Upper lobe of right lung (tissue), 1 donor: ENCODE data around the gene BAHCC1. TPM values are rescaled to one million over a fixed set of nuclear protein-coding genes. Genes with fewer than 3 reads are reported as not detected.
A peak's percentile ranks its signal among the peaks of the same experiment; 100 is the strongest.

Experiments used
- ATAC-seq: fragments of 200-7000 bp; cut with Tn5 transposase; one replicate; pipeline ENCODE4 v1.9.1; 2020; ENCODE audit warnings: mild to moderate bottlenecking, moderate library complexity
- DNase-seq: peaks from one replicate; pipeline ENCODE4 v3.0.0-alpha.2; 2020
- H3K27ac ChIP-seq: fragments of 200-600 bp; one replicate; pipeline ENCODE4 v1.8.0; 2022
- H3K27me3 ChIP-seq: fragments of 200-600 bp; one replicate; pipeline ENCODE4 v1.8.0; 2022; ENCODE audit warnings: mild to moderate bottlenecking
- H3K36me3 ChIP-seq: fragments of 200-600 bp; one replicate; pipeline ENCODE4 v1.8.0; 2022
- H3K4me1 ChIP-seq: fragments of 200-600 bp; one replicate; pipeline ENCODE4 v1.8.0; 2022
- H3K4me3 ChIP-seq: fragments of 200-600 bp; one replicate; pipeline ENCODE4 v1.8.0; 2022; ENCODE audit warnings: mild to moderate bottlenecking
- H3K9me3 ChIP-seq: fragments of 200-600 bp; one replicate; pipeline ENCODE4 v1.8.0; 2022
- intact Hi-C: fragments of 100-400 bp; cut with DNase I; formaldehyde crosslinking; loops from one replicate; pipeline ENCODE4 v1.11.0; 2022
- total RNA-seq: library from RNA; stranded (reverse); fragmentation: NEBNext Ultra II Directional; extraction: Animal tissue kit (Norgen Biotek cat#: 25700); gene quantifications from one replicate; pipeline ENCODE4 v1.2.1, GENCODE V29; 2021
- TF ChIP-seq, protein P1 (sequence below): fragments of 200-600 bp; IDR thresholded peaks from one replicate; pipeline ENCODE4 v1.8.0; 2022; ENCODE audit warnings: antibody characterized with exemption
- donor health status: DM: no; HTN: yes; CAD: no; lungs with severe emphysema.

BAHCC1 gene
- total RNA-seq, 1 donor from 2014 or later = 23.3 TPM

DNA sequence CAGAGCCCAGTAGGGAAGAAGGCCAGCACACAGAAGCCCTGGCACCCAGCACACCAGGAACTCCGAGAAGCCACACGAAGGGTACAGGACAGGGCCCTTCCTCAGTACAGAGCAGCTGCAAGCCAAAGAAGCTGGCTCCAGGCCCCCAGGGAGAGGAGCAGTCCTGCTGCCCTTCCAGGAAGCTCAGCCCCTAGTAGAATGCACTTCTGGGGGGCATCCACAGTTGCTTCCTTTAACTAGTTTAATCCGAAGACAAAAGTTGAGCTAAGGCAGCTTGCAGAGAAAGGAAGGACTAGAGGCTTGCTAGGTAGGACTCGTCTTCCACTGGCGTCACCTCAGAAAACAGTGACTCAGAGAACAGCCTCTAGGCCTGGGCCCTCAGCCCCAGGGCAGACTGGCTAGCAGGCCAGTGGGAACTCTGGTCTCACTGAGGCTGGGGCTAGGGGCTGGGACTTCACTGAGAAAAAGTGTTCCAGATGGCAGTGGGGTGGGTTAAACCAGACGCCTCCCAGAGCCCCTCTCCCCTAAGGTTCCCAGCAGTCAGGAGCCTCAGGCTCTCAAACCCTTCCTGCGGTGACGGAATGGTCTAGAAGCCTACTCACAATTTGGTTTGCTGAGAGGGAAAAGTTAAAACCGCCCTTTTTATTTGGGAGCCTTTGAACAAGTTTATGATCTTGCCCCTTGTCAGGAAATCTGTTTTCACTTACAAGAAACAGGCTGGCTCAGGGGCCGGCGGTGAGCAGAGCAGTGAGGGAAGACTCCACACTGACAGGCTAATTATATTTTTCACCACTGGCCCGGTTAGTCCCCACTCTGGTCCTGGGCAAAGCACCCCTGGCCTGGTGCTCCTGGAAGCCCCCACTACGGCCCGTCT, 75.9 kb downstream of the BAHCC1 start:
- H3K27me3 ChIP-seq = no peaks in the 10 kb centered on the region
- TF ChIP-seq, protein P1, sequence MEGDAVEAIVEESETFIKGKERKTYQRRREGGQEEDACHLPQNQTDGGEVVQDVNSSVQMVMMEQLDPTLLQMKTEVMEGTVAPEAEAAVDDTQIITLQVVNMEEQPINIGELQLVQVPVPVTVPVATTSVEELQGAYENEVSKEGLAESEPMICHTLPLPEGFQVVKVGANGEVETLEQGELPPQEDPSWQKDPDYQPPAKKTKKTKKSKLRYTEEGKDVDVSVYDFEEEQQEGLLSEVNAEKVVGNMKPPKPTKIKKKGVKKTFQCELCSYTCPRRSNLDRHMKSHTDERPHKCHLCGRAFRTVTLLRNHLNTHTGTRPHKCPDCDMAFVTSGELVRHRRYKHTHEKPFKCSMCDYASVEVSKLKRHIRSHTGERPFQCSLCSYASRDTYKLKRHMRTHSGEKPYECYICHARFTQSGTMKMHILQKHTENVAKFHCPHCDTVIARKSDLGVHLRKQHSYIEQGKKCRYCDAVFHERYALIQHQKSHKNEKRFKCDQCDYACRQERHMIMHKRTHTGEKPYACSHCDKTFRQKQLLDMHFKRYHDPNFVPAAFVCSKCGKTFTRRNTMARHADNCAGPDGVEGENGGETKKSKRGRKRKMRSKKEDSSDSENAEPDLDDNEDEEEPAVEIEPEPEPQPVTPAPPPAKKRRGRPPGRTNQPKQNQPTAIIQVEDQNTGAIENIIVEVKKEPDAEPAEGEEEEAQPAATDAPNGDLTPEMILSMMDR = no peak
- ATAC-seq (no peak), DNase-seq (no peak)
- H3K36me3 ChIP-seq = no peaks in the 10 kb centered on the region
- no peaks in the 10 kb centered on the region for H3K4me1 ChIP-seq
- intact Hi-C loops = no loop called here
- no peak overlapping the region for H3K4me3 ChIP-seq
- no peak overlapping the region for H3K27ac ChIP-seq
- H3K9me3 ChIP-seq = no peaks in the 10 kb centered on the region

DNA sequence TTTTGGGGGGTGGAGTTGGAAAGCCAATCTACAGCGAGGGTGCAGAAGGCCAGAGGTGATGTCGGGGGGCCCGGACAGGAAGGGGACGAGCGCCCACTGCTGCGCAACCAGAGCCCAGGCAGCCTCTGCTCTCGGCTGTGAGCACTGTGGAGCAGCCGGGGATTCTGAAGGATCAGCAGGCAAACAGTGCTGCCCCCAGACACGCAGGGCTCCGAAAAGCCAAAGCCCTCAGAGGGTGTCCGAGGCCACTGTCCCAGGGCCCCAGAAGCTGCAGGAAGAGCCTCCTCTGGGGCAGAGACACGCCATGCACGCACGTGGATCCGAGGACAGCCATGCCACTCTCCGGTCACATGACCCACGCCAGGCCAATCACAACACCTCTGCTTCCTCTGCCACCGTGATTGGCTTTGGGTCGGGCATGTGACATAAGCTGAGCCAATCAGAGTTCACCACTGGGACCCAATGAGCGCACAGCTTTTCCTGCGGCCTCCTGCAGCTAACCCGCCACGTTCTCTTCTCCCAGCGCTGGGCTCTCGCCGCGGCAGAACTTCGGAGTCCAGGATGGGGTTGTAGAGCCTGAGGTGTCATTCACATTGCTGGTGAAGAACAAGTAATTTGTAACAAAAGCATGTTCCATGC, 76.7 kb downstream of the BAHCC1 start:
- Histone ChIP-seq H3K27me3 (no peaks in the 10 kb centered on the region), H3K36me3 (no peaks in the 10 kb centered on the region), H3K9me3 (no peaks in the 10 kb centered on the region), H3K27ac (no peak overlapping the region), H3K4me1 (no peaks in the 10 kb centered on the region), H3K4me3 (no peak overlapping the region)
- intact Hi-C loops = no loop called here
- peak; percentile 54 for ATAC-seq
- no peak for DNase-seq
- TF ChIP-seq, protein P1 = peak; percentile 18

DNA sequence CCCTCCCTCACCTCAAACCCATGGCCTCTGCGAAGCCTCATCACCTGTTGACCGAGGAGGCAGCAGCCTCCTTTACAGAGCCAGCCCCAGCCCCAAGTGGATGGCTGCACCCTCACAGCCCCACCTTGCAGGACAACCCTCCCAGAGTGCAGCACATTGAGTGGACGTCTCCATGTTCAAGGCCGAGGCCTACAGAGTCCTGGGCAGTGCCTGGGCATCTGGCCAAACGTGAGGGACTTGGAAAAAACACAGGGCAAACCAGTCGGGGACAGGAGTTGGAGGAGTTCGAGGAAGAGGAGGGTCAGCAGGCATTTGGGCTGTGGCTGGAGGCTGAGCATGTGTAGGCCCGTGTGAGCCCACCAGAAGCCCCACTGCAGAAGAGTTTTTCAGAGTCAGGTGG, 77.8 kb downstream of the BAHCC1 start:
- intact Hi-C loops = no loop called here
- no peak overlapping the region for H3K27ac ChIP-seq
- DNase-seq (no peak), ATAC-seq (no peak)
- TF ChIP-seq, protein P1 = no peak
- H3K4me3 ChIP-seq = no peak overlapping the region
- H3K27me3 ChIP-seq = no peaks in the 10 kb centered on the region
- H3K4me1 ChIP-seq = no peaks in the 10 kb centered on the region
- H3K9me3 ChIP-seq = no peaks in the 10 kb centered on the region
- H3K36me3 ChIP-seq = no peaks in the 10 kb centered on the region

GRCh38 chr17:81474958-81475357, 79.7 kb downstream of the BAHCC1 start:
- DNase-seq = no peak
- Histone ChIP-seq H3K27ac (no peak overlapping the region), H3K9me3 (no peaks in the 10 kb centered on the region), H3K27me3 (no peaks in the 10 kb centered on the region), H3K4me1 (no peaks in the 10 kb centered on the region), H3K4me3 (no peak overlapping the region), H3K36me3 (no peaks in the 10 kb centered on the region)
- TF ChIP-seq, protein P1 = no peak
- intact Hi-C loops = no loop called here
- no peak for ATAC-seq

DNA sequence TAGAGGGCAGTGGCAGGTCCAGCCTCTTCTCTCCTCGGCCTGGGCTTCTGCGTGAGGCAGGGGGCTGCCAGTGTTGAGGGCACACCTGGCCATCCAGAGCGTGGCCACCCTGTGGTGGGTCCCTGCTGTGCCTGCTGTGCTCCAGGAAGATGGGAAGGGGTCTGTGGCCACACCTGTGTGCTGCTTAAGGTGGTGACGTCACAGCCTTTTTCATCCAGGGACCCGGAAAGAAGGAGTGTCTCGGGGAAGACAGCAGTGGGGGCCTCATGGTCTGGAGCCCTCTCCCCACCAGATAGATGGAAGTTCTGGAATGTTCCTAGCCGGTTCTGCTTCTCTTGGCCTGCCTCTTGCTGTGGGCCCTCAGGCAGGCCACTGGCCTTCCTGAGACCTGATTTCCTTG, 80.8 kb downstream of the BAHCC1 start:
- no peaks in the 10 kb centered on the region for H3K9me3 ChIP-seq
- TF ChIP-seq, protein P1 = no peak
- no peak overlapping the region for H3K27ac ChIP-seq
- intact Hi-C loops = no loop called here
- ATAC-seq = no peak
- no peaks in the 10 kb centered on the region for H3K4me1 ChIP-seq
- DNase-seq = no peak
- H3K27me3 ChIP-seq = no peaks in the 10 kb centered on the region
- H3K4me3 ChIP-seq = no peak overlapping the region
- no peaks in the 10 kb centered on the region for H3K36me3 ChIP-seq
